NCI-H226 (cell line): Measurements from ENCODE around the gene RNF213.
A peak's percentile ranks its signal among the peaks of the same experiment; 100 is the strongest.

Experiments used
- DNase-seq: peaks from one replicate; pipeline ENCODE4 v3.0.0-alpha.2; 2015

Gene RNF213

DNA sequence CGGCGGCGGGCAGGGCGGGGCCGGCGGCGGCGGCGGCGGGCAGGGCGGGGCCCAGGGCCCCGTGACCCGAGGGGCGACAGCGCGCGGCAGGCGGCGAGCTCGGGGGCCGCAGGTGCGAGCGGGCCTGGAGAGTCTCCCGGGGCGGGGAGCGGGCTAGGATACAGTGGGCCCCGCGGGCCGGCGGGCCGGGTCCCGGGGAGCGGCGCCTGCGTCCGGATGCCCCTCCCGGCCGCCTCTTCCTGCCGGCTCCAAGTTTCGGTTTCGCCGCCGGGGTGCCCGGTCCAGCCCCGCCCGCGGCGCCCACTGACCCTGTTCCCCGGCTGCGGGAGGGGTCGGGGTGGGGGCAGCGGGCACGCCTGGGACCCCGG, at the start of gene RNF213:
Gene RNF213 (plus strand): TSS at position 62 of the 368 bp plus-strand sequence. CDS start 2,830 bp downstream, outside the sequence.
- DNase-seq, result peak; percentile 3

DNA sequence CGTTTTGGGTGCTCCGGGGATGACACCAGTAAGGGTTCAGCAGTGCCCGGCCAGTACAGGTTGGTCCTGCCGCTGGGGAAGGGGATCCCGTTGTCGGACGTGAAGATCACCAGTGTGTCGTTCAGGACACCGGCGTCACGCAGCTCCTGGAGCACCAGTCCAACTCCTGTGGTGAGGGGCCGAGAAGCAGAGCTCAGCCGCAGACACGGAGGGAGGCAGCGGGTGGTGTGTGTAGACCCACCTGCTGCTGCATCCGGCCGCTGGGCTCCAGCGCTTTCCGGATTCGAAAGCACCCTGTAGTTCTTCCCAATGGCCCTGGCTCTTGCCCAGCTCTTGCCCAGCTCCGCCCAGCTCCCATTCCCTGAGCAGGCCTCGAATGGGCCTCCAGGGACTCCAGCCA, 48.5 kb upstream of the RNF213 start:
- DNase-seq, result no peak

DNA sequence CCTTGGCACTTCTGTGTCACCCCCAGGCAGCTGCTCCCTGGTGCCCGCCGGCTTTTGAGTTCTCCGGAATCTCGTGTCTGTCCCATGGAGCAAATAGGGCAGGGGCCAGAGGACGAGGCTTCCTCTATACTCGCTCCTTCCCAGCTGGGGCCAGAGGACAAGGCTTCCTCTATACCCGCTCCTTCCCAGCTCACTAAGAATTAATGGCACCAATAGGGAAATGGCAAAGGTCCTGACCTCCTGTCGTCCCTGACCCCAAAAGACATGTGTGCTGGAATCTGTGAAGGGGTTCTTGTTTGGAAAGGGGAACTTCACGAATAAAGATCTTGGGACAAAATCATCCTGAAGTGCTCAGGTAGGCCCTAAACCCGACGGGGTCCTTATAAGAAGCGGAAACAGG, 48.1 kb upstream of the RNF213 start:
- DNase-seq, result no peak

DNA sequence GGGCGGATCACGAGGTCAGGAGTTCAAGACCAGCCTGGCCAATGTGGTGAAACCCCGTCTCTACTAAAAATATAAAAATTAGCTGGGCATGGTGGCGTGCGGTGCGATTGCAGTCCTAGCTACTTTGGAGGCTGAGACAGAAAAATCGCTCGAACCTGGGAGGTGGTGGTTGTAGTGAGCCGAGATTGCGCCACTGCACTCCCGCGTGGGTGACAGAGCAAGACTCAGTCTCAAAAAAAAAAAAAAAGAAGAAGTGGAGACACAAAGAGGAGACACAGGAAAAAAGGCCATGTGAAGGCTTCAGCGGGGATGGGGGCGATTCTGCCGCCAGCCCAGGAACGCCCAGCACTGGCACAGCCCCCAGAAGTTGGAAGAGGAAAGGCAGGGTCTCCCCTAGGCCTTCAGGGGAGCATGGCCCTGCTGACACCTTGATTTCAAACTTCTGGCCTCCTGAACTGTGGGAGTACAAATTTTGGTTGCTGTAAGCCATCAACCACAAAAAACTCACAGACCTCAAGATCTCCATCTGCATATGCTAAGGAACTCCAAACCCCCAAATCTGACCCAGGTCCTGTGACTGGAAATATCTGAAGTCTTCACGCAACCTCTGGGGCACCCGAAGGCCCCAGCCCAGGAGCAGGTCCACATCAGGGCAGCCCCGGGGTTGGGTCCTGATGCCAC, 47.5 kb upstream of the RNF213 start:
- DNase-seq, result no peak

DNA sequence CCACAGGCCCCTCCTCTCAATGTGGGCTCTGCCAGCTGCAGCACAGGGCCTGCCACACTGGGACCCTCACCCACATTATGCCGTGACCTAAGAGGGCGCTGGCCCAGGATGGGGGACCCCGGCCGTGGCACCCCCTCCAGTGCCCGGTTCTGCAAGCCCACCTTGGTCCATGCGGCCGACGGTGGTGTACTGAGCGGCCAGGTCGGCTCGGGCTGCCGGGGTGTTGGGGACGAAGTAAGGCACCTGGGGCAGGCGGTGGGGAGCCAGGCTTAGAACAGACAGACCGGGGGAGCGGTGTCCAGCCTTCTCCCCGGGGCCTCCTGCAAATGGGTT, 47.0 kb upstream of the RNF213 start:
- no peak for DNase-seq

GRCh38 chr17:80214012-80214877, 46.4 kb upstream of the RNF213 start:
- DNase-seq, result no peak

DNA sequence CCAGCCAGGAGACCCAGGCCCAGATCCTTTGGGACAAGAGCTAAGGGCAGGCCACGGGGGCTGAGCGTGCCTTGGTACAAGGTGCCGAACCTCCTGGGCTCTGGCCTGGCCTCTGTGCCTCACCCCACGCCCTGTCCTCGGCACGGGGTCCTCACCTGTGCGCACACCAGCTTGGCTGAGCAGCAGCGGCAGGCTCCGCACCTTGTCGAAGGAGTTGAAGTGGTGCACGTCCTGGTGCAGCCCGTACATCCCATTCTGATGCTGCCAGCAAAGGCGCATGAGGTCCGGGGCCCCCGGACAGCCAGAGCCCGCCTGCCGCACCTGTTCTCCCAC, 45.8 kb upstream of the RNF213 start:
- DNase-seq, result no peak

DNA sequence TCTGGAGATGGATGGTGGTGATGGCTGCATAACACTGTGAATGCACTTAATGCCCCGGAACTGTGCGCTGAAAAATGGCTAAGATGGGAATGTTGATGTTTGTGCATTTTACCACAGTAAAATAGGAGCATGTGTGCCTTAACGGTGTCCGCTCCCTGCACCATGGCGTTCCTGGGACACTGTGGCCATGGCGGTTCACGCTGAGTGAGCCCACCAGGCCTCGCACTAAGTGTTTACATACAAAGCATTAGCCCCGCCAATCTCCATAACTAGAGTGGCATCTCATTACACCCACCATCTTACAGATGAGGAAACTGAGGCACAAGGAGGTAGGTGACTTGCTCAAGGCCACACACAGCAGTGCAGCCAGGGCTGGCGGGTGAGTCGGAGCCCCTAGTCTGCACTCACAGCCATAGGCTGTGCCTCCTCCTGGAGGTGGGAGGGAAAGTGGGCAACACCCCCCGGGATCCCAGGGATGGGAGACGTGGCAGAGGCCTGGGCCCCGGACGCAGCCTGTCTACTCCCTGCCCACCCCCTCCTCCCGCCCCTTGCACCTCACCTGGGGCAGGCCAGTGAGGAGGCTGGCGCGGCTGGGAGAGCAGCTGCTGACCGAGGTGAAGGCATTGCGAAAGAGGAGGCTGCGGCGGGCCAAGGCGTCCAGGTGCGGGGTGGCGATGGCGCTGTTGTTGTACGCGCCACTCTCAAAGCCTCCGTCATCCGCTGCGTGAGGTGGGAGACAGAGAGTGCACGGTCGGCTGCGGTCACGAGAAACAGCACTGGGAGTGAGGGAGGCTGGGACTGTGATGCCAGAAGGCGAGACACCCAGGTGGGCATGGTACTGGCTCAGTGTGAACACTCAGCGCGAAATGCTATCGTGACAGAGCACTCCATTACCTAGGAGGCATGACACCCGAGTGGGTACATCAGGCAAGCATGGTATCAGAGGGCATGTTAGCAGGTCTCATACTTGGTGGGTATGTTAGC, 43.9 kb upstream of the RNF213 start:
- DNase-seq, result no peak

GRCh38 chr17:80217703-80218362, 42.8 kb upstream of the RNF213 start:
- no peak for DNase-seq

GRCh38 chr17:80218391-80218790, 42.3 kb upstream of the RNF213 start:
- no peak for DNase-seq

DNA sequence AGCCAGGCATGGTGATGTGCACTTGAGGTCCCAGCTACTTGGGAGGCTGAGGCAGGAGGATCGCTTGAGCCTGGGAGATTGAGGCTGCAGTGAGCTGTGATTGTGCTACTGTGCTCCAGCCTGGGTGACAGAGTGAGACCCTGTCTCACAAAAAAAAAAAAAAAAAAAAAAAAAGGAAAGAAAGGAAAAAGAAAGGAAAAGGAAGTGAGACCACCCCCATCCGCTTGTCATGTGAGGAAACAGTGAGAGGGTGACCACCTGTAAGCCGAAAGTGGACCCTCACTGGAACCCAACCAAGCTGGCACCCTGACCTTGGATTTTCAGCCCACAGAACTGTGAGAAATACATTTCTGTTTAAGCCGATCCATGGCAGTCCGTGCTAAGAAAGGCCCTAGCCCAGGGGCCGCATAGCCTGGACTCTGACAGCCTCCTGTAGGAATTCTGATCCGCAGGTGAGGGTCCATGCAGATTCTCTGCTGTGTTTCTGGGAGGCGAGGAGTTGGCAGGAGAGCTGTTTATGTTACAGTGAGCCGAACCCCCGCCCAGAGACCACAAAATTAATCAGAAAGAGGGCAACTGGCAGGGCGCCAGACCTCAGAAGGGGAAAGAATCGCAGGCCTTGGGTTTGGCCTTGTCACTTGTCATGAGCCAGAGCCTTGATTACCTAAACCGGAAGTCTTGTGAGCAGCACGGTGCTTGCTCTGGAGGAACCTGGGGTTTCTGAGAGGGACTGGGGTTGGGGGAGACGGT, 41.5 kb upstream of the RNF213 start:
- peak; percentile 41 for DNase-seq

- no peak for DNase-seq
Measured at GRCh38 chr17:80219763-80220053, 40.9 kb upstream of the RNF213 start.

DNA sequence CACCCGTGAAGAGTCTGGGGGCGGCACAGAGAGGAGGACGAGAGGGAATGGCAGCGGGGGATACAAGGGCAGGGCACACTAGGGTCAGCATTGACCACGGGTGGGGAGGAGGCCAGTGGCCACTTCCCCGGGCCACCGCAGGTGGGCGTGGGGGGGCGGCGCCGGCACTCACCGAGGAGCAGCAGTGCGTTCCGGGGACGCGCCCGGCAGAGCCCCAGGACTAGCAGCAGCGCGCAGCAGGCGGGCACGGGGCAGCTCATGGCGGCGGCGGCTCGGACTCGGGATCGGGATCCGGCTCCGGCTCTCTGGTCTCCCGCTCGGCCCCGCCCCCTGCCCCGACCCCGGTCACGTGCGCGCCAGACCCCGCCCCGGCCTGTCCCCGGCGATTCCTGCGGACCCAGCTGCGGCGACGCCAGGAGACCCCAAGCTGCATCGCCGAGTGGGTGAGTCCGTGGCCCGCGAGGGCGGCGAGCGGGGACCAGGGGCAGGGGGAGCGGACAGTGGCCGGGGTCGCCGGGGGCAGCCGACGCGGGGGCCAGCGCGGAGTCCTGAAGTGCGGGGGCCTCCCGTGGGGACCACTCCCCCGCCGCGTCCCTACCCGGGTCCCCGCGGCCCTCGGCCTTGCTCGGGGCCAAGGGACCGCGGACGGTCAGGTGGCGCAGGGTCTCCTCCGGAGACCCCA, 40.5 kb upstream of the RNF213 start, which contains the start of the genes SGSH and SLC26A11:
Gene SGSH (minus strand): TSS at position 280 of the 682 bp plus-strand sequence. CDS start 20 bp downstream, at position 260.
Gene SLC26A11 (plus strand): TSS at position 374 of the 682 bp plus-strand sequence. CDS start 1,134 bp downstream, outside the sequence.
- peak; percentile 57 for DNase-seq

- no peak for DNase-seq
Measured at GRCh38 chr17:80220736-80221215, 39.9 kb upstream of the RNF213 start.

- no peak for DNase-seq
Measured at GRCh38 chr17:80221351-80222105, 39.1 kb upstream of the RNF213 start.

GRCh38 chr17:80222376-80223141, 38.1 kb upstream of the RNF213 start:
- no peak for DNase-seq

DNA sequence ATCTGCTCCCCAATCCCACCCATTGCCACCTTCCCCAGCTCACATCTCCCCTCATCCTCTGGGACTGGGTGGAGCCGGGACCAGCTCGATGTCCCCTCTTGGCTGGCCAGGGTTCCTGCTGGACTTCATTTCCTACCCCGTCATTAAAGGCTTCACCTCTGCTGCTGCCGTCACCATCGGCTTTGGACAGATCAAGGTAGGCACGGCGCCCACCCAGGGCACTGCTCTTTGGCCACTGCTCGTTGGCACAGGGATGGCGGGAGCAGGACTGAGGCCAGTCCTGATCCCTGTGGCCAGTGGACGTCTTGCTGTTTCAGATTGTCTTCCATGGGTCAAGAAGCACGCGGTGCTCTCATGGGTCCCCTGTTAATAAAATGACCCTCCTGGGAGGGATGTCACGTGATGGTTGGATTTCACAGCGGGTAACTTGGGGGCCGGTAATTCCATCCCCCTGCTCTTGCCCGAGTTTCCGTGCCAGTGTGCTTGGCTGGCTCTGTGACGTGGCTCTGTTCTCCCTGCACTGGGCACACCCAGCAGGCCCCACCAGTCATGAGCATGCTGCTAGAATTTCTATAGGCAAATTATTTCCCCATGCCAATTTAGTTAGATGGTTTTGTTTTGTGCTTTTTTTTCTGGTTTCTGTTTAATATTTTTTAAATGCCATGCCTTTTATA, 37.4 kb upstream of the RNF213 start:
- no peak for DNase-seq

- no peak for DNase-seq
Measured at GRCh38 chr17:80223838-80224497, 36.7 kb upstream of the RNF213 start.
